ENCODE measurements around the gene UBE4A. TPM values are rescaled to one million over a fixed set of nuclear protein-coding genes. Genes with fewer than 3 reads are reported as not detected.

The UBE4A gene
- total and polyA plus RNA-seq, 2 donors (not counting 1 experiment from before 2014, with no cell fraction given) = 21.8 to 37.0 TPM

DNA sequence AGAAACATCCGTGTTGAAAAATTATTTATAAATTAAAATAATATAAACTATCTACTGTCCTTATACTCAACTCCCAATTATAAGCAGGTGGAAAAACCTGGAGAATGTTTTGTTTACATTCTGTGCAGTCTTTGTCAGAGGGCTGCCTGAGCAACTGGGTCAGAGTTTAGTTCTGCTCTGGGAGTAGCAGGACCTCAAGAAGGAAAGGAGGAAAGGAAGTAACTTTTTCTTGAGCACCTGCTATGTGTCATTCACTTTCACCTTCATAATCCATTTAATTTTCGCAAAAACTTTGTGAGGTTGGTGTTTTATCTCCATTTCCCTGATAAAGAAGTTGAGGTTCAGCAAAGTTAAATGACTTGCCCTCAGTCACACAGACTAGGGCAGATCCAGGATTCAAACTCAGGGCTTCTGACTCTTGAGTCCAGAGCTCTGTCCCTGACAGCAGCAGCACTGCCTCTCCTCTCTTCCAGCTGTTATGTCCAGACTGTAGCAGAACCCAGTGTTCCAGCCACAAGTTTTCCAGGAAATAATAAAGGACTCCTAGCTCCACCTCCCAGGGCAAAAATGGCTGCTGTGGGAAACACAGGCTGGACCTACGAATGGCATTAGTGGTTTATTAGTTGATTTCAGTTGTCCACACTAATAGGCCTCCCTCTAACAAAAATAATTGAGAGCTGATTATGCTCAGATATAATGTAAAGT is 48.5 kb upstream of the UBE4A start:
- no peak for DNase-seq (ENCODE audit: low read depth in 2 of 2)
- Histone ChIP-seq H2AFZ (ENCODE audit: low read length) (no peak overlapping the region), H3K4me3 (replicated peaks in 1 of 4; ENCODE audit: control extremely low read depth in 1 of 4, insufficient read depth in 1 of 4, low read depth in 3 of 4, low read length in 4 of 4) (no peak overlapping the region), H3K79me2 (ENCODE audit: control insufficient read depth, insufficient read depth, low read length) (no peaks in the 10 kb centered on the region), H3K9ac (ENCODE audit: insufficient read depth, low read length) (no peak overlapping the region), H3K27me3 (ENCODE audit: control insufficient read depth, insufficient read depth, low read length) (no peaks in the 10 kb centered on the region), H4K20me1 (ENCODE audit: control insufficient read depth, extremely low read depth, insufficient read depth, low read length) (no peaks in the 10 kb centered on the region), H3K27ac (ENCODE audit: insufficient read depth, low read length) (no peak overlapping the region), H3K4me1 (ENCODE audit: control insufficient read depth, extremely low read depth, insufficient read depth, low read length) (no peaks in the 10 kb centered on the region), H3K36me3 (ENCODE audit: control insufficient read depth, insufficient read depth, low read length) (no peaks in the 10 kb centered on the region), H3K4me2 (ENCODE audit: extremely low read depth, insufficient read depth, low read length) (no peak overlapping the region), H3K9me3 (ENCODE audit: control insufficient read depth, insufficient read depth, low read depth, low read length) (no peaks in the 10 kb centered on the region)
- TF ChIP-seq CTCF (conservative IDR thresholded peaks at IDR 0.05 in 1 of 2, IDR thresholded peaks at IDR 0.05 in 1 of 2; ENCODE audit: low read depth in 1 of 2, low read length in 2 of 2) (no peak), EZH2 (IDR thresholded peaks at IDR 0.05; ENCODE audit: low read length, missing control alignments) (no peak)

- Histone ChIP-seq H3K79me2 (ENCODE audit: control insufficient read depth, insufficient read depth, low read length) (no peaks in the 10 kb centered on the region), H3K27ac (ENCODE audit: insufficient read depth, low read length) (no peak overlapping the region), H3K27me3 (ENCODE audit: control insufficient read depth, insufficient read depth, low read length) (no peaks in the 10 kb centered on the region), H3K9ac (ENCODE audit: insufficient read depth, low read length) (no peak overlapping the region), H2AFZ (ENCODE audit: low read length) (no peak overlapping the region), H3K4me1 (ENCODE audit: control insufficient read depth, extremely low read depth, insufficient read depth, low read length) (no peaks in the 10 kb centered on the region), H4K20me1 (ENCODE audit: control insufficient read depth, extremely low read depth, insufficient read depth, low read length) (no peaks in the 10 kb centered on the region), H3K36me3 (ENCODE audit: control insufficient read depth, insufficient read depth, low read length) (no peaks in the 10 kb centered on the region), H3K9me3 (ENCODE audit: control insufficient read depth, insufficient read depth, low read depth, low read length) (no peaks in the 10 kb centered on the region), H3K4me2 (ENCODE audit: extremely low read depth, insufficient read depth, low read length) (no peak overlapping the region), H3K4me3 (replicated peaks in 1 of 4; ENCODE audit: control extremely low read depth in 1 of 4, insufficient read depth in 1 of 4, low read depth in 3 of 4, low read length in 4 of 4) (no peak overlapping the region)
- DNase-seq (ENCODE audit: low read depth in 2 of 2) = no peak
- TF ChIP-seq CTCF (conservative IDR thresholded peaks at IDR 0.05 in 1 of 2, IDR thresholded peaks at IDR 0.05 in 1 of 2; ENCODE audit: low read depth in 1 of 2, low read length in 2 of 2) (no peak), EZH2 (IDR thresholded peaks at IDR 0.05; ENCODE audit: low read length, missing control alignments) (no peak)
Measured at GRCh38 chr11:118311518-118311917, 47.9 kb upstream of the UBE4A start.

DNA sequence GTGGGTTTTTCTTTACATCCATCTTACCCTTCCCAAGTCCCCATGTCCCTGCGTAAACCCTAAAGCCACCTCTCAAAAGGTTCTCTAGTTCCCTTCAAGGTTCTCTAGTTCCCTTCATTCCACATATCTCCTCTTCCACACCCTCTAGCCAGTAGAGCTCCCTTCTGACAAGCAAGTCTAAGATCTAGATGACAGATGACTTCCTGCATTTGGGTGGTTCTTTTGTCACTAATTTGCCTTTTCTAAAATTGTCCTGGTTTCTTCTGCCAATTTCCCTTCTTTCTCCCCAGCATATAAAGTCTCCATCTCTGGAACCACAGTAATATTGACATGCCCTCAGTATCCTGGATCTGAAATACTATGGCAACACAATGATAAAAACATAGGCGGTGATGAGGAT is 47.1 kb upstream of the UBE4A start:
- Histone ChIP-seq H3K4me1 (ENCODE audit: control insufficient read depth, extremely low read depth, insufficient read depth, low read length) (no peaks in the 10 kb centered on the region), H4K20me1 (ENCODE audit: control insufficient read depth, extremely low read depth, insufficient read depth, low read length) (no peaks in the 10 kb centered on the region), H3K27ac (ENCODE audit: insufficient read depth, low read length) (no peak overlapping the region), H3K4me3 (replicated peaks in 1 of 4; ENCODE audit: control extremely low read depth in 1 of 4, insufficient read depth in 1 of 4, low read depth in 3 of 4, low read length in 4 of 4) (no peak overlapping the region), H3K36me3 (ENCODE audit: control insufficient read depth, insufficient read depth, low read length) (no peaks in the 10 kb centered on the region), H3K27me3 (ENCODE audit: control insufficient read depth, insufficient read depth, low read length) (no peaks in the 10 kb centered on the region), H3K9ac (ENCODE audit: insufficient read depth, low read length) (no peak overlapping the region), H3K79me2 (ENCODE audit: control insufficient read depth, insufficient read depth, low read length) (no peaks in the 10 kb centered on the region), H3K9me3 (ENCODE audit: control insufficient read depth, insufficient read depth, low read depth, low read length) (no peaks in the 10 kb centered on the region), H2AFZ (ENCODE audit: low read length) (no peak overlapping the region), H3K4me2 (ENCODE audit: extremely low read depth, insufficient read depth, low read length) (no peak overlapping the region)
- TF ChIP-seq CTCF (conservative IDR thresholded peaks at IDR 0.05 in 1 of 2, IDR thresholded peaks at IDR 0.05 in 1 of 2; ENCODE audit: low read depth in 1 of 2, low read length in 2 of 2) = no peak
- TF ChIP-seq EZH2 (IDR thresholded peaks at IDR 0.05; ENCODE audit: low read length, missing control alignments) = no peak
- DNase-seq (ENCODE audit: low read depth in 2 of 2) = no peak

Measured in fibroblast of lung (primary cell).